Hepatocyte (in vitro differentiated cells): ENCODE results near the gene SF3B5. TPM values are rescaled to one million over a fixed set of nuclear protein-coding genes. Genes with fewer than 3 reads are reported as not detected.

Experiments
- DNase-seq: peaks from one replicate; pipeline ENCODE4 v3.0.0-alpha.2; 2016; ENCODE audit warnings: low spot score
- H2AFZ ChIP-seq: fragments of 200-600 bp; sonication (generic); 2 replicates; pipeline ENCODE4 v1.6.0; 2016; ENCODE audit warnings: antibody characterized with exemption, mild to moderate bottlenecking
- H3K27ac ChIP-seq: fragments of 200-600 bp; sonication (generic); 2 replicates; pipeline ENCODE4 v1.5.1; 2016; ENCODE audit warnings: mild to moderate bottlenecking
- H3K27me3 ChIP-seq: fragments of 200-600 bp; sonication (generic); 2 replicates; pipeline ENCODE4 v1.6.1; 2016
- H3K36me3 ChIP-seq: fragments of 200-600 bp; sonication (generic); replicated peaks from 2 replicates; pipeline ENCODE4 v1.5.1; 2016; ENCODE audit warnings: low read depth; ENCODE audit not compliant: insufficient read depth
- H3K4me1 ChIP-seq: fragments of 200-600 bp; sonication (generic); 2 replicates; pipeline ENCODE4 v1.5.1; 2016; ENCODE audit warnings: mild to moderate bottlenecking, moderate library complexity; ENCODE audit not compliant: insufficient read depth
- H3K4me2 ChIP-seq: fragments of 200-600 bp; sonication (generic); 2 replicates; pipeline ENCODE4 v1.6.0; 2016
- H3K4me3 ChIP-seq: fragments of 200-600 bp; sonication (generic); 2 replicates; pipeline ENCODE4 v1.5.1; 2016; ENCODE audit warnings: mild to moderate bottlenecking
- H3K79me2 ChIP-seq: fragments of 200-600 bp; sonication (generic); 2 replicates; pipeline ENCODE4 v1.6.0; 2017; ENCODE audit warnings: mild to moderate bottlenecking
- H3K9me2 ChIP-seq: fragments of 200-600 bp; sonication (generic); replicated peaks from 2 replicates; pipeline ENCODE4 v1.6.0; 2017; ENCODE audit warnings: mild to moderate bottlenecking; ENCODE audit not compliant: insufficient read depth
- H3K9me3 ChIP-seq: fragments of 200-600 bp; sonication (generic); 2 replicates; pipeline ENCODE4 v1.5.1; 2016; ENCODE audit warnings: low read depth, mild to moderate bottlenecking
- H4K20me1 ChIP-seq: fragments of 200-600 bp; sonication (generic); 2 replicates; pipeline ENCODE4 v1.6.0; 2016; ENCODE audit warnings: mild to moderate bottlenecking; ENCODE audit not compliant: insufficient read depth, poor library complexity, severe bottlenecking
- EZH2 ChIP-seq: fragments of 200-600 bp; sonication (generic); IDR thresholded peaks from 2 replicates; pipeline ENCODE4 v1.6.1; 2016; ENCODE audit warnings: antibody characterized with exemption, mild to moderate bottlenecking, borderline replicate concordance
- EZH2phosphoT487 ChIP-seq: fragments of 200-600 bp; sonication (generic); IDR thresholded peaks from one replicate; pipeline ENCODE4 v1.6.1; 2018; ENCODE audit warnings: antibody characterized with exemption, mild to moderate bottlenecking, low read depth, moderate library complexity; ENCODE audit not compliant: unreplicated experiment, severe bottlenecking
- WGBS: methylation state at CpG from one replicate; pipeline ENCODE4 v1.1.6; 2016; ENCODE audit warnings: low lambda C conversion rate; ENCODE audit errors: missing lambda C conversion rate; 5-methylcytosine and 5-hydroxymethylcytosine counted together
- polyA plus RNA-seq: library from polyadenylated mRNA; unstranded; fragments of >200 nt; fragmentation: Nextera tagmentation; extraction: Ambion mirVana; gene quantifications from 2 replicates; pipeline ENCODE4 v1.2.1, GENCODE V29; 2016
- total RNA-seq: library from RNA; depleted of rRNA; stranded (reverse); fragments of >200 nt; gene quantifications from 2 replicates; pipeline ENCODE4 v1.2.3, GENCODE V29; 2014
- TF ChIP-seq, protein P1 (sequence below): fragments of 200-600 bp; sonication (generic); IDR thresholded peaks from 2 replicates; pipeline ENCODE4 v1.5.1; 2016; ENCODE audit warnings: antibody characterized with exemption, mild to moderate bottlenecking; ENCODE audit not compliant: poor library complexity

SF3B5 gene
- total and polyA plus RNA-seq, 2 experiments from 2014 or later: 147 to 155 TPM

DNA sequence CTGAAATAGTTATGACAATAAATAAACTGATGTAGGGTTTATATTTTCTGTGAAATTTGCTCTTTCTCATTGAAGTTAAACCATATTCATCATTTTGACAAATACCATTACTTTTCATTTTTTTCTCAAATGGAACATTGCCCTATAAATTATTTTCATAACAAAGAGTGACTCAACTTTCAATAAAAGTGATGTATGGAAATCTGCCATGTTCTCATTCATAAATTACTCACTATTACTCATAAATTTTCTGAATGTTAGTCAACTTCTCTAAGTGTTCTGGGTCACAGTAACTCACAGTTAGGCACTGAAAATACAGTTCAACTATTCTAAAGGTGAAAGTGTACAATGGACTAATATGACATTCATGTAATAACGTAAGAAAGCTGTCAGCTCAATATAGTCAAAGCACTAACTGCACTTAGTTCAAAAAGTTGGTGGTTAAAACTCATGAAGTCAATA is 35.9 kb upstream of the SF3B5 start:
- Histone ChIP-seq H3K27me3 (no peaks in the 10 kb centered on the region), H3K9me2 (no peaks in the 10 kb centered on the region), H3K4me2 (no peak overlapping the region), H4K20me1 (no peaks in the 10 kb centered on the region), H3K27ac (no peak overlapping the region), H3K9me3 (no peaks in the 10 kb centered on the region), H3K4me3 (no peak overlapping the region), H3K79me2 (no peaks in the 10 kb centered on the region), H3K36me3 (no peaks in the 10 kb centered on the region), H2AFZ (no peak overlapping the region), H3K4me1 (no peaks in the 10 kb centered on the region)
- TF ChIP-seq, protein P1, sequence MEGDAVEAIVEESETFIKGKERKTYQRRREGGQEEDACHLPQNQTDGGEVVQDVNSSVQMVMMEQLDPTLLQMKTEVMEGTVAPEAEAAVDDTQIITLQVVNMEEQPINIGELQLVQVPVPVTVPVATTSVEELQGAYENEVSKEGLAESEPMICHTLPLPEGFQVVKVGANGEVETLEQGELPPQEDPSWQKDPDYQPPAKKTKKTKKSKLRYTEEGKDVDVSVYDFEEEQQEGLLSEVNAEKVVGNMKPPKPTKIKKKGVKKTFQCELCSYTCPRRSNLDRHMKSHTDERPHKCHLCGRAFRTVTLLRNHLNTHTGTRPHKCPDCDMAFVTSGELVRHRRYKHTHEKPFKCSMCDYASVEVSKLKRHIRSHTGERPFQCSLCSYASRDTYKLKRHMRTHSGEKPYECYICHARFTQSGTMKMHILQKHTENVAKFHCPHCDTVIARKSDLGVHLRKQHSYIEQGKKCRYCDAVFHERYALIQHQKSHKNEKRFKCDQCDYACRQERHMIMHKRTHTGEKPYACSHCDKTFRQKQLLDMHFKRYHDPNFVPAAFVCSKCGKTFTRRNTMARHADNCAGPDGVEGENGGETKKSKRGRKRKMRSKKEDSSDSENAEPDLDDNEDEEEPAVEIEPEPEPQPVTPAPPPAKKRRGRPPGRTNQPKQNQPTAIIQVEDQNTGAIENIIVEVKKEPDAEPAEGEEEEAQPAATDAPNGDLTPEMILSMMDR: no peak
- TF ChIP-seq EZH2phosphoT487: no peak
- no peak for TF ChIP-seq EZH2
- WGBS: 96% methylated on average over 1 of the region's 1 CpG
- DNase-seq: no peak

DNA sequence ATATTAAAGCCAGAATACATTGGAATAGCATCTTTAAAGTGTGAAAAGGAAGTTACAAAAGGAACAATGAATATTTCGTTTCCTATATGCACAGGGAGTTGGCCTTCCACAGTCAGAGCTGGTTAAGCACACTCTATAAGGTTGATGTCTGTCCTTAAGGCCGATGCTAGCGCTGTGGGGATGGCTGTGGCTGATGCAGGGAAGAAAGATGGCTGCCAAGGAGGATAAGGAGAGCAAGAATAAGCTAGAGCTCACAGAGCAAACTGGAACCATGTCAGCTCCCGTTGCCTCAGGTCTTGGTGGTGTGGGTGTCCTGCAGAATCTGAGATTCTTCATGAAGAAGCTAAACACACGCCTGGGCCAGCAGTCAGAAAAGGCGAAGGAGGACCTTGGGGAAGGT is 34.1 kb upstream of the SF3B5 start:
- no peak for TF ChIP-seq EZH2phosphoT487
- TF ChIP-seq EZH2: no peak
- TF ChIP-seq, protein P1: no peak
- 85% methylated on average over 6 of the region's 6 CpGs for WGBS
- Histone ChIP-seq H3K4me1 (no peaks in the 10 kb centered on the region), H4K20me1 (no peaks in the 10 kb centered on the region), H3K79me2 (no peaks in the 10 kb centered on the region), H3K9me2 (no peaks in the 10 kb centered on the region), H2AFZ (no peak overlapping the region), H3K9me3 (no peaks in the 10 kb centered on the region), H3K27me3 (no peaks in the 10 kb centered on the region), H3K36me3 (no peaks in the 10 kb centered on the region), H3K27ac (no peak overlapping the region), H3K4me2 (no peak overlapping the region), H3K4me3 (no peak overlapping the region)
- no peak for DNase-seq

DNA sequence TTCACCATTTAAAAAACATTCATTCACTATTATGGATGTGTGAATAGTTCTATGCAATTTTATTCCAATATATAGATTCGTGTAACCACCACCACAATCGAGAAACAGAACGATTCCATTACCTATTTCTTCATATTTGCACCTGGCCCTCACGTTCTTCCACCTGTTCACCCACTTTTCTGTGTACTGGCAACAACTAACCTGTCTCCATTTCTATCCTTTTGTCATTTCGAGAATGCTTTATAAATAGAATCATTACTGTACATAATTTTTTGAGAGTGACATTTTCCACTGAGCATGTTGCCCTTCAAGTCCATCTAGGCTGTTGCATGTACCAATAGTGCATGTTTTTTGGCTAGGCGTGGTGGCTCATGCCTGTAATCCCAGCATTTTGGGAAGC is 31.7 kb upstream of the SF3B5 start:
- DNase-seq: no peak
- Histone ChIP-seq H3K36me3 (no peaks in the 10 kb centered on the region), H4K20me1 (no peaks in the 10 kb centered on the region), H3K27me3 (no peaks in the 10 kb centered on the region), H3K27ac (no peak overlapping the region), H3K9me3 (no peaks in the 10 kb centered on the region), H3K79me2 (no peaks in the 10 kb centered on the region), H3K9me2 (no peaks in the 10 kb centered on the region), H3K4me2 (no peak overlapping the region), H3K4me1 (no peaks in the 10 kb centered on the region), H3K4me3 (no peak overlapping the region), H2AFZ (no peak overlapping the region)
- 89% methylated on average over 6 of the region's 6 CpGs for WGBS
- no peak for TF ChIP-seq EZH2phosphoT487
- TF ChIP-seq, protein P1: no peak
- no peak for TF ChIP-seq EZH2

- Histone ChIP-seq H2AFZ (no peak overlapping the region), H4K20me1 (no peaks in the 10 kb centered on the region), H3K4me2 (no peak overlapping the region), H3K27me3 (no peaks in the 10 kb centered on the region), H3K79me2 (no peaks in the 10 kb centered on the region), H3K9me3 (no peaks in the 10 kb centered on the region), H3K4me3 (no peak overlapping the region), H3K9me2 (no peaks in the 10 kb centered on the region), H3K27ac (no peak overlapping the region), H3K4me1 (no peaks in the 10 kb centered on the region), H3K36me3 (no peaks in the 10 kb centered on the region)
- 80% methylated on average over 2 of the region's 2 CpGs for WGBS
- TF ChIP-seq, protein P1: no peak
- TF ChIP-seq EZH2phosphoT487 (no peak), EZH2 (no peak)
- no peak for DNase-seq
These were observed 28.5 kb upstream of the SF3B5 start for GRCh38 chr6:144123836-144124235.
